Activated effector memory CD4-positive, alpha-beta T cell treated with anti-CD3 and anti-CD28 coated beads, Interleukin-2, amount 50 U/mL, for 16 hours (primary cell): ENCODE measurements around the gene PTPN13.
A peak's percentile ranks its signal among the peaks of the same experiment; 100 is the strongest.

Experiments
- DNase-seq: peaks from one replicate; pipeline ENCODE4 v3.0.0-alpha.2; 2020

The PTPN13 gene

DNA sequence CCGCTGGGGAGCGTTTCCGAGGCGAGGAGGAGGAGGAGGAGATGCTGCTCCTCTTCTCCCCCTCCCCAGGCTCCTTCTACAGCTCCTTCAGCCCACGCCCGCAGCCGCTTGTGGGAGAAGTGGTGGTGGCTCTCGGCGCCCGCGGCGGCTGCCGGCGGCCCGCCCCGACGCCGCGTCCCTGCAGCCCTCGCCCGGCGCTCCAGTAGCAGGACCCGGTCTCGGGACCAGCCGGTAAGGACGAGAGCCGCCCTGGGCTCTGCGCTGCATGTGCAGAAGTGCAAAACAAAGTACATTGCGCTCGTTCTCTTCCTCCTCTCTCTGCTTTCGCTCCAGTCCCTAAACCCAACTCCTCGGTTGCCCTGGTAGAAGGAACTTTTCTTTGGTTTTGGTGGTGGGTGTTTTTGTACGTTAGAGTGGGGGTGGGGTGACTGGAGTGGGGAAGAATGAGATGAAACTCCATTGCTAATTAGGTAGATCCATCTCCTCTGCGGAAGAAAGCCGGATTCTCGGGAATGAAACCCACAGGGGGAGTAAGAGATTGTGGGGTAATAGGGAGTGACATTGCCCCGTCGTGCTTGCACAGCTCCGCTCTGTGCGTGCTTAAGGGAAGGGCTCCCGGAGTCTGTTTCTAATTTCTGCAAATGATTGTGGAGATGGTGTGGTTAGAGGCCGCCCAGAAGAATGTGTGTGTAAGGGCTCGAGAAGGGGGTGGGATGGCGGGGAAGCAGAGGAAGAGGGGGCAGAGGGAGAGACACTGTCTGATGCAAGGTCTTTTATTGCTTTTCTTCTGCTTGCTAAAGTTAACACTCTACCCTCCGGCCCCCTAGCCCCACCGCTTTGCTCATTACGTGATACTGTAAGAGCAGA, 677 bp downstream of the PTPN13 start:
- DNase-seq: peak; percentile 67

DNA sequence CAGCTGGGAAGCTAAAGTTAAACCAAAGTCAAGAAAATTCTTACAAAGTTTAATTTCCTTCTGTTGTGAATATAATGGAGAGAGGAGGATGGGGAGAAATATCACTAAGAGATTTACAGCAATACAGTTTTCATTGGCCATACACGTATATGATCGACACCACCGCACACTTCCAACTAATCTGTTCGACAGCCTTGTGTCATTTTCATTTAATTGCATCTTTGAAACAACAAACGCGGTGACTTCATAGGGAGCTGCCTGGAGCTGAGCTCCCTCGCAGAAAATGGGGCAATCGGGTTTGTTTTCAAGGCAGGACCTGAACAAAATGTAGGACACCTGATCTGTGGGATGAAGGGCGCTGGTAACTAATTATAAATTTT, 1.3 kb downstream of the PTPN13 start:
- no peak for DNase-seq

DNA sequence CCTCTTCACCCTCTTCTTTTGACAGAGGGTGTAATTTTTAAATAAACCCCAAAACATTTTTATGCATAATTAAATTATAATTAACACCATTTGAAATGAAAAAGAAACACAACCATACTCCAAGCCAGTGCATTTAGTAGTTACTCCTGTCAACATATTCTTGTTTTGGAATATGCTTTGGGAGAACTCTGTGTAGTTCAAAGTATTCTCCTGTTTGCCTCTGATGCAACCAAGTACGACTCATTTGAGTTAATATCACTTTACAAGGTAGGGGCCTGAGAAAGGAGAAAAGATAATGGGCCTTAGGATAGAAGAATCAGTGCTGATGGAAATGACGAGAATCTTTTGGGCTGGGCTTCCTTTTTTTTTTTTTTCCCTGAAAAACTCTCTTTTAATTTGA, 2.7 kb downstream of the PTPN13 start:
- DNase-seq: no peak

DNA sequence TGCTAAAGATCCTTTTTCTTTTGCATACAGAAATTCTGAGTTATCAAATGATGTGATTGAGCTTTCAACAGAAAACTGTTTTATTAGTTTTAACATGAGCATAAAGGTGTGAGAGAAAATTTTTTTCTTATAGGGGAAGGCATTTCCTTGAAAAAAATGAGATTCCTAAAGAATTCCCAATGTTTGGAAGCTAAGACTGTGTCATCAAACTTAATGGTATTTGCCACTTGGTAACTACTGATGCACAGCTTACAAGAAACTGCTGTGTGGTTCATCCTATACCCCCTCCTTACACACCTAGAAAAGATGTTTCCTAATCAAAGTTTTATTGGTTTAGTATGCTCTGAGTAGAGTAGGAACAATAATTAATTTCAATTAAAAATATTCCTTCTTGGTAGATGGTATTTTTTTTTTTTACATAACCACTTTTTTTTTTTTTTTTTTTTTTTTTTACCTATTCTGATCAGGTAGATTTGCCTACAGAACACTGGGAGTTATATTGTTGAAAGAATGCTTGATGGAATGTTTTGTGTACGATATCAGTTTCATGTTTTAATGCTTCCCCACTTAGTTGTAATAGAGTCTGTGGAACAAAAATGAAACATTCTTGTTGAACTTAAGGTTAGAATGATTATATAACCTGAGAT, 6.0 kb downstream of the PTPN13 start:
- DNase-seq: no peak

- DNase-seq: no peak
These were observed 9.3 kb downstream of the PTPN13 start for GRCh38 chr4:86603311-86603885.

- DNase-seq: no peak
These were observed 12.7 kb downstream of the PTPN13 start for GRCh38 chr4:86606809-86607208.

- no peak for DNase-seq
These were observed 14.8 kb downstream of the PTPN13 start for GRCh38 chr4:86608757-86609375.

DNA sequence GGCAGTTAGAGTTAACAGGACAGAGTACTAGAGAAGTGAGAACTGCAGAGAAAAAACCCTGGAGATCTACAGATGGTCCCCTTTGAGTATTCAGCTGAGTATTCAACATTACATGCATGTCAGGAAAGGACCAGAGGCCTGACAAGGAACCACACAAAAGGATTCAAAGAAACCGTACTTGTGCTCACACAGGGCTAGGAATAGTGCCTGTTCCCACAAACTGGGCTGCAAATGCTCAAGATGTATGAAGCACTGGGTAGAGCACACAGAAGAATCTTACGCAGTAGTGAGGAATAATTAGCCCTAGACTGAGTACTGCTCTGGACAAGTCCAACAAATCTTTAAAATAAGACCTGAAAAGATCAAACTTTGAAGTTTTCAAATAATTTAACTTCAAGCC, 17.6 kb downstream of the PTPN13 start:
- DNase-seq: no peak

GRCh38 chr4:86613734-86614133, 19.6 kb downstream of the PTPN13 start:
- no peak for DNase-seq

DNA sequence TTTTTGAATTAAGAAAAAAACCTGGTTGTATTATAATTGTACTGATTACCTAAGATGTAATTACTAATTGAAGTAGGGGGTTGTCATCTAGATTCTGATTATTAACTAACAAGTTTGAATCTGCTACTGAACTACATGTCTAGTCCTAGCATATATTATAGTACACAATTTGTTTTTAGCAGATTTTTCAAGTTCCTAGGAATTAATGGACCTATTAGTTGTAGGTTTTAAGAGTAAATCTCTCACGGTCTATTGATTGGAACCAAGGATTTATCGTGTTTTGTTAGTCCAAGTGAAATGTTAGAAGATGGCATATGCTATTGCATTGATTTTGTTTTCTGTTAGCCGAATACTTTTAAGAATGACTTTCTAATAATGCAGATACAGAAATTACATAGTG, 20.8 kb downstream of the PTPN13 start:
- no peak for DNase-seq

DNA sequence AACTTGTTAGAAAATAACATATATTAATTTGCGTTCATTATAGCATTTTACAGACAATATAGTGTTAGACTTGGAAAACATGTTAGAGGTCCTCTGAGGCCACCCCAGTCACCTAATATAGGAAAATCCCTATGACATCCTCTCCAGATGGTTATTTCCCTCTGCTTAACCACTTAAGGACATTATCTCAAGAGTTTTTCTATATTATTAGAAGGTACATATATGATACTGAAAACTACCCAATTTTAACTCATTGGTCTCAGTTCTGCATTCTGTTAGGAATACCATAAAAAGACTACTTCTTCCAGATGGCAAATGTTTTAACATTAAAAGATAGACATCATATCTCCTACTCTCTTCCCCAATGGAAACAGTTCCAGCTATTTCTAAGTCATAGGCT, 21.4 kb downstream of the PTPN13 start:
- no peak for DNase-seq

GRCh38 chr4:86619656-86620055, 25.5 kb downstream of the PTPN13 start:
- DNase-seq: no peak

DNA sequence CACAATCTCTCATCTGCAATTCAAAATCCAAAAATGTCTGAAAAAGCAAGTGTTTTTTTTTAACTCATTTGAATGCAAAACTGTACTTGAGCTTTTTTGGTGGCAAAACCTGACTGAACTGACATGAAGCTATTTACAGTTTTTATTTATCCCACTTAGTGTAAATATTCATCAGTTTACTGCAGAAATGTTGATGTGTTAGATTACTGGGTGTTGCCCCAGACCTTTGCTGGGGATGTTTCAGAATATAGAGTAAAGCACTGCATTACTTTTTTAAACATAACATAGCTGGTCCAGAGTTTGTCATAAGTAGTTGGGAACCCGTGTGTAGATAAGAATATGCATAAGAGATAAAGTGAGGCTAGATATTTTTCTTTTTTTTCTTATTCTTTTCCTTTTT, 27.3 kb downstream of the PTPN13 start:
- no peak for DNase-seq

DNA sequence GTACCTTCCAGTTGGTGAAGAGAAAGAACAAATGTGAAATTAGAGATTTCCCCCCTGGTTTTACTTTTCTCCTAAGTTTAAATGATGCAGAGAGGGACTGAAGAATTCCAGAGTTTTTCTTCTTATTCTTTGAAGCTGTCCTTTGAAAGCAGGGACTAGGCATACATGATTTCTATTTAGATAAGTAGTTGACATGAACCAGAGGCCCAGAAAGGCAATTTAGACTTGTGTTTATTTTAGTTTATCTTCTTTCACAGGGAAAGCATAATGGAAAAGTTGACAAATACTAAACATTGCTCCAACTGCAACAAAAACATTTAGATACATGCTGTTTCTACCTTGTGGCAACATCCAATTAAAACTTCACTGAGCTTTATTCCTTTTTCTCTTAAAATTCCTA, 32.0 kb downstream of the PTPN13 start:
- no peak for DNase-seq

- DNase-seq: no peak
These were observed 33.5 kb downstream of the PTPN13 start for GRCh38 chr4:86627462-86628135.

DNA sequence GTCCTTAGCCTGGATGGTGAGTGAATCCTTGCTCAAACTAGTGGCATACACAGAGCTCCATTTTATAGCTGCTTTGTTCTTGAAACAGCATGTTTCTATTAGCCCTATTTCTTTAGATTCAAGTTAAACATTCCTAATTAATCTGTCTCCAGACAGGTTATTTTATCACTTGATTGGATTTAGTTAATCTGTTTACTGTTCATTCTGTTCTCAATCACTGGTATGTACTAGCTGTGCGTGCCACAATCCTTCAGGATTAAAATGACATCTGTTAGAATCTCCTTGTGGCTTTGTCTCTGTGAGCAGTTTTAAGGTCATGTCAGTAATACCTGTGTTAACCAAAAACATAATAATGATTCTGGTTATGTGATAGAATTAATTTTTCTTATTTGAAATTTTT, 36.5 kb downstream of the PTPN13 start:
- DNase-seq: no peak

DNA sequence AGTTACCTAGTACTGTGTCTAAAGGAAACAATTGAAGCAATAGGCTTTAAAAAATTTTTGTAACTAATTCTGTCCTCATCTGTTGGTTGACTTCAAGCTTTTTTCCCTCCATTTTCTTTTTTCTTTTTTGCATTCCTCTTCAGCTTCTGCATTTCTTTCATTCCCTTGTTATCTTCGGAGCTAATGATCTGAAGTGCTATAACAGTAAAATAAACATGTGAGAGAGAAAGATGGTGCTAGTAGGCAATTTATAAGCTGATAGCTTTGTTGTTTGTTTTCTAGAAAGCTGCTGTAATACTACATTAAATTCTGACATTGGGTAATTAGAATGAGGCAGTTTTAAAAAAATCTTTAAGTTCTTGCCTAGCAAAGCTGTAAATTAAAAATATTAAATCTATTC, 37.1 kb downstream of the PTPN13 start:
- DNase-seq: no peak

DNA sequence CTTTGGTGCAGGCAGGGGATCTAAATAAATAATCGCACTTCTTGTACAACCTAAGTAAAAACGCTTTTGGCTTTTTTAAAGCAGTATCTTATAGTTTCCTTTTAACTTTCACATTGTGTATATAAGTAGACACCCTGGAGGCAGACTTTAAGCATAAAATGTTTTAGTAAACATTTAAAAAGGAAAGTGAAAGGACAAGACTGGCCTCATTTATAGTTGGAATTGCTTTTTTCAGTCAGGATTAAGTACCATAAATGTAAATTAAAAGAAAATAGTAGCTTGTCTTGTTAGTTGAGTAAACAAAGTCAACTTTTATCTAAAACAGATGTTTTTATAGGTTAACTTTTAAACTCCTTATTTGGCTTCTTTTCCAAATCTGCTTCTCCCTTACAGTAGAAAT, 39.7 kb downstream of the PTPN13 start:
- DNase-seq: no peak

DNA sequence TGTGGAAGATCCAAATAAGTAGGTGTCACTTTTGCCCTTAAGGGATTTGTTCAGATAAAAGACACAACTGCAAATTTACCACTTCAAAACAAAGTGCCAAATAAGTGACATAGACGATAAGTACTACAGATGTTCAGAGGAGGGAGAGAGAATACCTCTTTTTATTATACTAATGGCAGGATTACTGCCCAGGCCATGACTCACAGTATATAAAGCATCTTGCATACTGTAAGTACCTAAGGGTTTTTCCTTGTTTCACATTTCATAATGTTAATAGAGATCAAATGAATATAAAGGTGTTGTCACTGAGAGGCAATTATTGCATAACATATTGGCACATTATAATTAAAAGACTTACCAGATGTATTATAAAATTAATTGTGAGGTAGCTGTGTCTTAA, 46.4 kb downstream of the PTPN13 start:
- no peak for DNase-seq

- DNase-seq: no peak
These were observed 47.5 kb downstream of the PTPN13 start for GRCh38 chr4:86641516-86642090.

GRCh38 chr4:86644892-86645291, 50.8 kb downstream of the PTPN13 start:
- no peak for DNase-seq

DNA sequence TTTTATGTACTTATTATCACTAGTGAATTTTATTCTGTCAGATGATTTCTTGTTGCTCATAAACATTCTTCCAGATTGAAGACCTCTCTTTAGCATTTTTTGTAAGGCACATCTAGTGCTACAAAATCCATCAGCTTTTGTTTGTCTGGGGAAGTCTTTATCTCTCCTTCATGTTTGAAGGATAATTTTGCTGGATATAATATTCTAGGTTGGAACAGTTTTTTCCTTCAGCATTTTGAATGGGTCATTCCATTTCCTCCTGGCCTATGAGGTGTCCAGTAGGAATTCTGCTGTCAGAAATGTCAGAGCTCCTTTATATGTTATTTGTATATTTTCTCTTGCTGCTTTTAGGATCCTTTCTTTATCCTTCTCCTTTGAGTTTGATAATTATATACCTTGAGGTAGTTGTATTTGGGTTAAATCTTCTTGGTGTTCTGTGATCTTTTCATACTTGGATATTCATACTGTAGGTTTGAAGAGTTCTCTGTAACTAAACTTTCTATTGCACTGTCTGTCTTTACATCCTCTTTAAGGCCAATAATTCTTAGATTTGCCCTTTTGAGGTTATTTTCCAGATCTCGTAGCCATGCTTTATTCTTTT, 58.3 kb downstream of the PTPN13 start:
- no peak for DNase-seq
